ENCODE results near the gene NRXN2.

NRXN2 gene

GRCh38 chr11:64716473-64717267, 6.3 kb downstream of the NRXN2 start:
- no peak for TF ChIP-seq GATA2 (IDR thresholded peaks at IDR 0.05; ENCODE audit: low read depth, low read length)
- no peak for TF ChIP-seq GATA3 (IDR thresholded peaks at IDR 0.05; ENCODE audit: low read depth, low read length)

- TF ChIP-seq GATA3 (IDR thresholded peaks at IDR 0.05; ENCODE audit: low read depth, low read length) = no peak
- TF ChIP-seq GATA2 (IDR thresholded peaks at IDR 0.05; ENCODE audit: low read depth, low read length) = no peak
Observed at GRCh38 chr11:64715756-64716472, 7.1 kb downstream of the NRXN2 start.

GRCh38 chr11:64715110-64715509, 7.9 kb downstream of the NRXN2 start:
- TF ChIP-seq GATA2 (IDR thresholded peaks at IDR 0.05; ENCODE audit: low read depth, low read length) (no peak), GATA3 (IDR thresholded peaks at IDR 0.05; ENCODE audit: low read depth, low read length) (no peak)

GRCh38 chr11:64714666-64715065, 8.3 kb downstream of the NRXN2 start:
- TF ChIP-seq GATA2 (IDR thresholded peaks at IDR 0.05; ENCODE audit: low read depth, low read length) = no peak
- TF ChIP-seq GATA3 (IDR thresholded peaks at IDR 0.05; ENCODE audit: low read depth, low read length) = no peak

- TF ChIP-seq GATA3 (IDR thresholded peaks at IDR 0.05; ENCODE audit: low read depth, low read length) (no peak), GATA2 (IDR thresholded peaks at IDR 0.05; ENCODE audit: low read depth, low read length) (no peak)
Observed at GRCh38 chr11:64713781-64714363, 9.1 kb downstream of the NRXN2 start.

GRCh38 chr11:64713016-64713707, 9.8 kb downstream of the NRXN2 start:
- TF ChIP-seq GATA3 (IDR thresholded peaks at IDR 0.05; ENCODE audit: low read depth, low read length) (no peak), GATA2 (IDR thresholded peaks at IDR 0.05; ENCODE audit: low read depth, low read length) (no peak)

GRCh38 chr11:64712430-64713015, 10.5 kb downstream of the NRXN2 start:
- TF ChIP-seq GATA3 (IDR thresholded peaks at IDR 0.05; ENCODE audit: low read depth, low read length) (no peak), GATA2 (IDR thresholded peaks at IDR 0.05; ENCODE audit: low read depth, low read length) (no peak)

- TF ChIP-seq GATA2 (IDR thresholded peaks at IDR 0.05; ENCODE audit: low read depth, low read length) (no peak), GATA3 (IDR thresholded peaks at IDR 0.05; ENCODE audit: low read depth, low read length) (no peak)
Observed at GRCh38 chr11:64711956-64712362, 11.0 kb downstream of the NRXN2 start.

GRCh38 chr11:64711138-64711955, 11.7 kb downstream of the NRXN2 start:
- TF ChIP-seq GATA2 (IDR thresholded peaks at IDR 0.05; ENCODE audit: low read depth, low read length) = no peak
- TF ChIP-seq GATA3 (IDR thresholded peaks at IDR 0.05; ENCODE audit: low read depth, low read length) = no peak

- TF ChIP-seq GATA3 (IDR thresholded peaks at IDR 0.05; ENCODE audit: low read depth, low read length) = no peak
- TF ChIP-seq GATA2 (IDR thresholded peaks at IDR 0.05; ENCODE audit: low read depth, low read length) = no peak
Observed at GRCh38 chr11:64710418-64711137, 12.4 kb downstream of the NRXN2 start.

- no peak for TF ChIP-seq GATA3 (IDR thresholded peaks at IDR 0.05; ENCODE audit: low read depth, low read length)
- no peak for TF ChIP-seq GATA2 (IDR thresholded peaks at IDR 0.05; ENCODE audit: low read depth, low read length)
Observed at GRCh38 chr11:64705501-64705900, 17.5 kb downstream of the NRXN2 start.

GRCh38 chr11:64703048-64703447, 19.9 kb downstream of the NRXN2 start:
- TF ChIP-seq GATA3 (IDR thresholded peaks at IDR 0.05; ENCODE audit: low read depth, low read length) (no peak), GATA2 (IDR thresholded peaks at IDR 0.05; ENCODE audit: low read depth, low read length) (no peak)
